HG02588 (cell line): Measurements from ENCODE around the gene AQP2.

Experiments used
- ATAC-seq: cut with Tn5 transposase; IDR thresholded peaks from one replicate; pipeline ENCODE4 v1.9.1; 2021; ENCODE audit warnings: mild to moderate bottlenecking, moderate library complexity; ENCODE audit not compliant: unreplicated experiment

AQP2 gene

GRCh38 chr12:49967777-49968250, 17.3 kb downstream of the AQP2 start:
- ATAC-seq, result peak; percentile 9

- ATAC-seq, result no peak
Observed at GRCh38 chr12:49968471-49968870, 17.9 kb downstream of the AQP2 start.

- no peak for ATAC-seq
Observed at GRCh38 chr12:49969027-49969426, 18.5 kb downstream of the AQP2 start.

- no peak for ATAC-seq
Observed at GRCh38 chr12:49969651-49970429, 19.3 kb downstream of the AQP2 start.

GRCh38 chr12:49970658-49971057, 20.1 kb downstream of the AQP2 start:
- ATAC-seq, result no peak

GRCh38 chr12:49971141-49971540, 20.6 kb downstream of the AQP2 start:
- no peak for ATAC-seq

GRCh38 chr12:49972129-49972528, 21.6 kb downstream of the AQP2 start:
- ATAC-seq, result no peak

- no peak for ATAC-seq
Observed at GRCh38 chr12:49972641-49973360, 22.3 kb downstream of the AQP2 start, which contains the start of gene AQP6. TSS of gene AQP6 (plus strand) at chr12:49972947. CDS start at chr12:49973174, 227 bp downstream.

GRCh38 chr12:49973361-49973830, 22.9 kb downstream of the AQP2 start:
- ATAC-seq, result no peak

- no peak for ATAC-seq
Observed at GRCh38 chr12:49974231-49974675, 23.7 kb downstream of the AQP2 start.

- ATAC-seq, result no peak
Observed at GRCh38 chr12:49974677-49975317, 24.3 kb downstream of the AQP2 start.

- no peak for ATAC-seq
Observed at GRCh38 chr12:49975318-49975761, 24.8 kb downstream of the AQP2 start.

- ATAC-seq, result no peak
Observed at GRCh38 chr12:49976557-49976956, 26.0 kb downstream of the AQP2 start.

GRCh38 chr12:49978125-49978524, 27.6 kb downstream of the AQP2 start:
- ATAC-seq, result no peak

- ATAC-seq, result no peak
Observed at GRCh38 chr12:49979016-49979586, 28.6 kb downstream of the AQP2 start.

- ATAC-seq, result no peak
Observed at GRCh38 chr12:49979791-49980190, 29.3 kb downstream of the AQP2 start.

GRCh38 chr12:49980501-49981349, 30.2 kb downstream of the AQP2 start:
- no peak for ATAC-seq

- no peak for ATAC-seq
Observed at GRCh38 chr12:49982246-49983087, 31.9 kb downstream of the AQP2 start.

- ATAC-seq, result no peak
Observed at GRCh38 chr12:49983892-49984291, 33.4 kb downstream of the AQP2 start.
